Measurements from ENCODE around the gene GRIN3A. TPM values are rescaled to one million over a fixed set of nuclear protein-coding genes. Genes with fewer than 3 reads are reported as not detected.

Gene GRIN3A
- total RNA-seq, 1 donor from 2014 or later = not detected

- no peak for DNase-seq (ENCODE audit: low read depth)
These were observed 211.4 kb downstream of the GRIN3A start for GRCh38 chr9:101527066-101527465.

- DNase-seq (ENCODE audit: low read depth) = no peak
These were observed 214.1 kb downstream of the GRIN3A start for GRCh38 chr9:101524371-101524770.

Other genes starting within 250 kb of the GRIN3A start
- 19.4 and 47.3 TPM in 2 replicates for gene RNF20, start 204.8 kb downstream of the GRIN3A start, total RNA-seq
- not detected in 2 replicates for gene PPP3R2, start 143.7 kb downstream of the GRIN3A start, total RNA-seq